Right lobe of liver (tissue), 6 donors: ENCODE data around the gene AGAP3. TPM values are rescaled to one million over a fixed set of nuclear protein-coding genes. Genes with fewer than 3 reads are reported as not detected.

ENCODE experiments used
- ATAC-seq, 4 donors: fragments of 200-7000 bp; cut with Tn5 transposase; one replicate each; pipeline ENCODE4 v1.9.1; 2020; ENCODE audit warnings: mild to moderate bottlenecking in 4 of 4, moderate library complexity in 4 of 4
- DNase-seq, 3 donors: peaks; one replicate each; pipeline ENCODE4 v3.0.0-alpha.2; 2020
- H3K27ac ChIP-seq, 3 donors: fragments of 200-600 bp; one replicate each; pipeline ENCODE4 v1.8.0; 2022
- H3K27me3 ChIP-seq, 2 donors: fragments of 200-600 bp; one replicate each; pipeline ENCODE4 v1.8.0; 2022
- H3K36me3 ChIP-seq, 4 donors: fragments of 200-600 bp; sonication (generic) in 1 of 4; one replicate each; pipeline versions ENCODE4 v1.5.1 to v1.8.0; 2017 to 2022; ENCODE audit warnings: control low read depth in 1 of 4
- H3K4me1 ChIP-seq, 4 donors: fragments of 200-600 bp; sonication (generic) in 1 of 4; one replicate each; pipeline versions ENCODE4 v1.5.1 to v1.8.0; 2017 to 2022; ENCODE audit warnings: control low read depth in 1 of 4
- H3K4me3 ChIP-seq, 3 donors: fragments of 200-600 bp; one replicate each; pipeline ENCODE4 v1.8.0; 2022
- H3K9me3 ChIP-seq, 4 donors: fragments of 200-600 bp; sonication (generic) in 1 of 4; one replicate each; pipeline versions ENCODE4 v1.5.1 to v1.8.0; 2017 to 2022; ENCODE audit warnings: control low read depth in 1 of 4
- POLR2A ChIP-seq: fragments of 450-650 bp; IDR thresholded peaks from one replicate; pipeline ENCODE4 v1.6.1; 2017; ENCODE audit warnings: antibody characterized with exemption, mild to moderate bottlenecking
- WGBS: methylation state at CpG from one replicate; pipeline ENCODE4 v1.1.6; 2018; ENCODE audit warnings: low coverage, low lambda C conversion rate; ENCODE audit not compliant: insufficient coverage; ENCODE audit errors: missing lambda C conversion rate; 5-methylcytosine and 5-hydroxymethylcytosine counted together
- intact Hi-C, 2 donors: fragments of 100-400 bp; cut with DNase I; formaldehyde crosslinking; loops; one replicate each; pipeline versions ENCODE4 v1.11.2 to v1.14.1; 2022
- total RNA-seq, 6 experiments: library from RNA; depleted of rRNA in 2 of 6; stranded (reverse); fragments of >200 nt in 2 of 6; fragmentation: NEBNext Ultra II Directional in 3 of 6; extraction: Animal tissue kit (Norgen Biotek cat#: 25700) in 3 of 6; gene quantifications; one replicate each; pipeline versions ENCODE4 v1.1.0 to v1.2.4, GENCODE V29; 2016 to 2023
- TF ChIP-seq, protein P1 (sequence below), 4 donors: fragments of 200-600 bp in 3 of 4; fragments of 450-650 bp in 1 of 4; IDR thresholded peaks; one replicate each; pipeline versions ENCODE4 v1.5.1 to v1.8.0; 2016 to 2022; ENCODE audit warnings: antibody characterized with exemption in 4 of 4, mild to moderate bottlenecking in 2 of 4
- donor health status: DM: no; HTN: yes; CAD: no.
- donor health status: DM: no; HTN: no; CAD: no.
- donor health status: DM: no; HTN: no; CAD: no.
- donor health status: DM: no; HTN: yes; CAD: no.
- donor health status: DM: no; HTN: yes; CAD: no.

AGAP3 gene
- total RNA-seq, 6 experiments from 2014 or later: 36.3 to 44.3 (median 39.5) TPM

GRCh38 chr7:151152643-151153513, 66.6 kb downstream of the AGAP3 start:
- WGBS: 43% methylated on average over 6 of the region's 6 CpGs
- ATAC-seq (no peak), DNase-seq (peak in 1 of 3 donors; percentile 22)
- no peaks in the 10 kb centered on the region for H3K4me1 ChIP-seq
- no peaks in the 10 kb centered on the region for H3K36me3 ChIP-seq
- H3K27me3 ChIP-seq: no peaks in the 10 kb centered on the region
- no peak overlapping the region for H3K4me3 ChIP-seq
- TF ChIP-seq, protein P1, sequence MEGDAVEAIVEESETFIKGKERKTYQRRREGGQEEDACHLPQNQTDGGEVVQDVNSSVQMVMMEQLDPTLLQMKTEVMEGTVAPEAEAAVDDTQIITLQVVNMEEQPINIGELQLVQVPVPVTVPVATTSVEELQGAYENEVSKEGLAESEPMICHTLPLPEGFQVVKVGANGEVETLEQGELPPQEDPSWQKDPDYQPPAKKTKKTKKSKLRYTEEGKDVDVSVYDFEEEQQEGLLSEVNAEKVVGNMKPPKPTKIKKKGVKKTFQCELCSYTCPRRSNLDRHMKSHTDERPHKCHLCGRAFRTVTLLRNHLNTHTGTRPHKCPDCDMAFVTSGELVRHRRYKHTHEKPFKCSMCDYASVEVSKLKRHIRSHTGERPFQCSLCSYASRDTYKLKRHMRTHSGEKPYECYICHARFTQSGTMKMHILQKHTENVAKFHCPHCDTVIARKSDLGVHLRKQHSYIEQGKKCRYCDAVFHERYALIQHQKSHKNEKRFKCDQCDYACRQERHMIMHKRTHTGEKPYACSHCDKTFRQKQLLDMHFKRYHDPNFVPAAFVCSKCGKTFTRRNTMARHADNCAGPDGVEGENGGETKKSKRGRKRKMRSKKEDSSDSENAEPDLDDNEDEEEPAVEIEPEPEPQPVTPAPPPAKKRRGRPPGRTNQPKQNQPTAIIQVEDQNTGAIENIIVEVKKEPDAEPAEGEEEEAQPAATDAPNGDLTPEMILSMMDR (IDR thresholded peaks at IDR 0.05): no peak
- no peak for TF ChIP-seq POLR2A
- intact Hi-C loops: no loop called here
- no peaks in the 10 kb centered on the region for H3K9me3 ChIP-seq
- no peak overlapping the region for H3K27ac ChIP-seq

GRCh38 chr7:151157645-151158329, 71.5 kb downstream of the AGAP3 start:
- Histone ChIP-seq H3K4me1 (no peaks in the 10 kb centered on the region), H3K9me3 (no peaks in the 10 kb centered on the region), H3K27ac (no peak overlapping the region), H3K27me3 (no peaks in the 10 kb centered on the region), H3K4me3 (no peak overlapping the region), H3K36me3 (no peaks in the 10 kb centered on the region)
- TF ChIP-seq, protein P1 (IDR thresholded peaks at IDR 0.05): no peak
- no peak for TF ChIP-seq POLR2A
- peak in 1 of 3 donors; percentile 6 for DNase-seq
- no peak for ATAC-seq
- WGBS: 53% methylated on average over 7 of the region's 7 CpGs
- intact Hi-C loops: no loop called here

GRCh38 chr7:151161757-151162156, 75.5 kb downstream of the AGAP3 start:
- H3K36me3 ChIP-seq: no peaks in the 10 kb centered on the region
- no peak for ATAC-seq
- H3K27ac ChIP-seq: no peak overlapping the region
- TF ChIP-seq, protein P1 (IDR thresholded peaks at IDR 0.05): no peak
- no peak for TF ChIP-seq POLR2A
- no peak overlapping the region for H3K4me3 ChIP-seq
- no peak for DNase-seq
- H3K9me3 ChIP-seq: no peaks in the 10 kb centered on the region
- intact Hi-C loops: no loop called here
- 82% methylated on average over 1 of the region's 1 CpG for WGBS
- H3K4me1 ChIP-seq: peaks cover 0 to 2% (median under 1%) of the 10 kb centered on the region in 4 donors
- H3K27me3 ChIP-seq: peaks cover 0 to 2% of the 10 kb centered on the region in 2 donors

- DNase-seq: peak in 1 of 3 donors; percentile 29
- H3K27me3 ChIP-seq: peaks cover 0 to 18% of the 10 kb centered on the region in 2 donors
- WGBS: 40% methylated on average over 1 of the region's 31 CpGs
- H3K36me3 ChIP-seq: no peaks in the 10 kb centered on the region
- intact Hi-C loops: no loop called here
- ATAC-seq: peak in 1 of 4 donors; percentile 25
- H3K4me1 ChIP-seq: peaks cover 0 to 16% (median 4%) of the 10 kb centered on the region in 4 donors
- TF ChIP-seq, protein P1 (IDR thresholded peaks at IDR 0.05): no peak
- no peak for TF ChIP-seq POLR2A
- H3K9me3 ChIP-seq: no peaks in the 10 kb centered on the region
- no peak overlapping the region for H3K27ac ChIP-seq
- peak overlapping the region; percentile 18 to 42 (median 26) for H3K4me3 ChIP-seq
Measured at GRCh38 chr7:151166629-151167196, 80.4 kb downstream of the AGAP3 start.
